Body of pancreas (tissue), 4 donors: ENCODE measurements around the gene FBXL17. TPM values are rescaled to one million over a fixed set of nuclear protein-coding genes. Genes with fewer than 3 reads are reported as not detected.
A peak's percentile ranks its signal among the peaks of the same experiment; 100 is the strongest.

Experiments
- ATAC-seq: fragments of 150-250 bp; one replicate; pipeline ENCODE4 v1.9.1; 2016
- DNase-seq, 4 donors: peaks; one replicate each; pipeline ENCODE4 v3.0.0-alpha.2; 2019
- H3K27ac ChIP-seq, 4 donors: fragments of 200-600 bp; sonication (generic); 1 replicate in 3 of 4; 2 replicates in 1 of 4; pipeline versions ENCODE4 v1.5.1 to v1.6.1; 2016 to 2019; ENCODE audit warnings: mild to moderate bottlenecking in 1 of 4, mixed read lengths in 1 of 4, moderate library complexity in 1 of 4
- H3K27me3 ChIP-seq, 2 donors: fragments of 200-600 bp; sonication (generic); one replicate each; pipeline ENCODE4 v1.6.0; 2016; ENCODE audit warnings: mild to moderate bottlenecking in 1 of 2
- H3K36me3 ChIP-seq, 2 donors: fragments of 200-600 bp; sonication (generic); replicated peaks in 1 of 2; 2 replicates each; pipeline ENCODE4 v1.5.1; 2016; ENCODE audit warnings: low read depth in 2 of 2; ENCODE audit not compliant: insufficient read depth in 1 of 2
- H3K4me1 ChIP-seq: fragments of 200-600 bp; sonication (generic); one replicate; pipeline ENCODE4 v1.6.0; 2016
- H3K4me3 ChIP-seq, 2 donors: fragments of 200-600 bp; sonication (generic); 1 replicate in 1 of 2; 2 replicates in 1 of 2; pipeline ENCODE4 v1.5.1; 2016 to 2019
- H3K9me3 ChIP-seq, 3 donors: fragments of 200-600 bp; sonication (generic); 1 replicate in 2 of 3; 2 replicates in 1 of 3; pipeline ENCODE4 v1.5.1; 2016
- CTCF ChIP-seq, 7 experiments: fragments of 450-650 bp in 4 of 7; fragments of 200-600 bp in 3 of 7; sonication (generic) in 3 of 7; IDR thresholded peaks; one replicate each; pipeline ENCODE4 v1.5.1; 2016 to 2019; ENCODE audit warnings: antibody characterized with exemption in 7 of 7
- POLR2A ChIP-seq, 3 donors: fragments of 450-650 bp; IDR thresholded peaks; one replicate each; pipeline ENCODE4 v1.6.1; 2016; ENCODE audit warnings: antibody characterized with exemption in 3 of 3, mild to moderate bottlenecking in 2 of 3
- WGBS, 2 donors: methylation state at CpG; one replicate each; pipeline ENCODE4 v1.1.5; 2017; 5-methylcytosine and 5-hydroxymethylcytosine counted together
- intact Hi-C: fragments of 100-400 bp; cut with DNase I; formaldehyde crosslinking; loops from one replicate; pipeline ENCODE4 v1.15.1; 2023
- total RNA-seq, 2 donors: library from RNA; depleted of rRNA; stranded (reverse); fragments of >200 nt; gene quantifications; one replicate each; pipeline ENCODE4 v1.1.0, GENCODE V29; 2016

Gene FBXL17
- total RNA-seq, 2 donors from 2014 or later, result 5.3 to 13.5 TPM

GRCh38 chr5:107979900-107980299 is 402.0 kb downstream of the FBXL17 start:
- no peak overlapping the region for H3K27ac ChIP-seq
- TF ChIP-seq POLR2A (IDR thresholded peaks at IDR 0.05) (no peak), CTCF (IDR thresholded peaks at IDR 0.05) (no peak)
- ATAC-seq, result no peak
- intact Hi-C loops, result no loop called here
- 73 to 86% methylated on average over 2 of the region's 2 CpGs for WGBS, 2 donors
- H3K36me3 ChIP-seq, result no peaks in the 10 kb centered on the region
- no peaks in the 10 kb centered on the region for H3K9me3 ChIP-seq
- H3K27me3 ChIP-seq, result no peaks in the 10 kb centered on the region
- H3K4me3 ChIP-seq, result no peak overlapping the region
- DNase-seq, result no peak
- peaks cover 5% of the 10 kb centered on the region for H3K4me1 ChIP-seq

GRCh38 chr5:107979291-107979690 is 402.6 kb downstream of the FBXL17 start:
- Histone ChIP-seq H3K27me3 (no peaks in the 10 kb centered on the region), H3K9me3 (no peaks in the 10 kb centered on the region), H3K36me3 (no peaks in the 10 kb centered on the region), H3K4me3 (no peak overlapping the region), H3K27ac (no peak overlapping the region), H3K4me1 (peaks cover 5% of the 10 kb centered on the region)
- DNase-seq (peak; percentile 12 to 35 (median 16)), ATAC-seq (peak; percentile 86)
- intact Hi-C loops, result no loop called here
- WGBS, 2 donors, result 61 to 75% methylated on average over 3 of the region's 3 CpGs
- TF ChIP-seq CTCF (IDR thresholded peaks at IDR 0.05) (no peak), POLR2A (IDR thresholded peaks at IDR 0.05) (no peak)

- Histone ChIP-seq H3K27ac (no peak overlapping the region), H3K27me3 (no peaks in the 10 kb centered on the region), H3K4me3 (no peak overlapping the region), H3K9me3 (no peaks in the 10 kb centered on the region), H3K36me3 (no peaks in the 10 kb centered on the region), H3K4me1 (peaks cover 5% of the 10 kb centered on the region)
- intact Hi-C loops, result no loop called here
- ATAC-seq, result no peak
- no peak for TF ChIP-seq POLR2A (IDR thresholded peaks at IDR 0.05)
- no peak for TF ChIP-seq CTCF (IDR thresholded peaks at IDR 0.05)
- 76% methylated on average over 3 of the region's 3 CpGs for WGBS, 2 donors
- DNase-seq, result no peak
These were observed 404.3 kb downstream of the FBXL17 start for GRCh38 chr5:107977550-107978071.

- ATAC-seq, result no peak
- intact Hi-C loops, result no loop called here
These were observed 406.3 kb downstream of the FBXL17 start for GRCh38 chr5:107975568-107975967.

More at GRCh38 chr5:107975568-107975967, 406.3 kb downstream of the FBXL17 start:
- H3K9me3 ChIP-seq, result no peaks in the 10 kb centered on the region
- WGBS, 2 donors, result 82% methylated on average over 3 of the region's 3 CpGs
- no peak for DNase-seq
- H3K36me3 ChIP-seq, result no peaks in the 10 kb centered on the region
- TF ChIP-seq POLR2A (IDR thresholded peaks at IDR 0.05) (no peak), CTCF (IDR thresholded peaks at IDR 0.05) (no peak)
- H3K4me3 ChIP-seq, result no peak overlapping the region
- no peaks in the 10 kb centered on the region for H3K27me3 ChIP-seq
- H3K4me1 ChIP-seq, result peaks cover 5% of the 10 kb centered on the region
- no peak overlapping the region for H3K27ac ChIP-seq
